H9 (cell line): ENCODE measurements around the gene MAP3K5. TPM values are rescaled to one million over a fixed set of nuclear protein-coding genes. Genes with fewer than 3 reads are reported as not detected.

Source experiments
- DNase-seq: peaks from one replicate; pipeline ENCODE4 v3.0.0-alpha.2; 2017
- H2AFZ ChIP-seq: one replicate; pipeline ENCODE4 v1.6.1; 2013; ENCODE audit warnings: mild to moderate bottlenecking, low read length, control low read depth, moderate library complexity
- H2AK5ac ChIP-seq: 2 replicates; pipeline ENCODE4 v1.6.1; 2013; ENCODE audit warnings: low read length, control low read depth, mixed read lengths; ENCODE audit not compliant: insufficient read length
- H2BK120ac ChIP-seq: one replicate; pipeline ENCODE4 v1.6.1; 2013; ENCODE audit warnings: low read depth, mild to moderate bottlenecking, low read length, control low read depth, inconsistent platforms; ENCODE audit not compliant: poor library complexity, severe bottlenecking
- H2BK12ac ChIP-seq: 2 replicates; pipeline ENCODE4 v1.6.1; 2013; ENCODE audit warnings: low read length, control low read depth, mixed read lengths, low read depth; ENCODE audit not compliant: insufficient read length
- H2BK15ac ChIP-seq: 2 replicates; pipeline ENCODE4 v1.6.1; 2013; ENCODE audit warnings: low read depth, low read length, control low read depth
- H2BK20ac ChIP-seq: one replicate; pipeline ENCODE4 v1.6.1; 2013; ENCODE audit warnings: low read depth, mild to moderate bottlenecking, low read length, control low read depth, inconsistent platforms; ENCODE audit not compliant: poor library complexity, severe bottlenecking
- H2BK5ac ChIP-seq: 2 replicates; pipeline ENCODE4 v1.6.1; 2013; ENCODE audit warnings: low read length, control low read depth, mixed read lengths; ENCODE audit not compliant: insufficient read length
- H3K14ac ChIP-seq: 2 replicates; pipeline ENCODE4 v1.6.1; 2013; ENCODE audit warnings: low read length, control low read depth; ENCODE audit not compliant: insufficient read depth
- H3K18ac ChIP-seq: 2 replicates; pipeline ENCODE4 v1.6.1; 2013; ENCODE audit warnings: low read depth, mild to moderate bottlenecking, mixed read lengths, low read length, control low read depth; ENCODE audit not compliant: insufficient read length
- H3K23ac ChIP-seq: 2 replicates; pipeline ENCODE4 v1.6.1; 2013; ENCODE audit warnings: low read length, control low read depth, mixed read lengths, low read depth; ENCODE audit not compliant: insufficient read length
- H3K23me2 ChIP-seq: 2 replicates; pipeline ENCODE4 v1.6.1; 2013; ENCODE audit warnings: low read depth, mild to moderate bottlenecking, mixed read lengths, low read length, control low read depth; ENCODE audit not compliant: insufficient read length, poor library complexity, severe bottlenecking
- H3K27ac ChIP-seq: 2 replicates; pipeline ENCODE4 v1.5.1; 2013; ENCODE audit warnings: low read length, control low read depth, mixed read lengths, low read depth; ENCODE audit not compliant: insufficient read length
- H3K27me3 ChIP-seq: 2 replicates; pipeline ENCODE4 v1.6.1; 2013; ENCODE audit warnings: low read length, control low read depth, inconsistent platforms; ENCODE audit not compliant: insufficient read depth
- H3K4ac ChIP-seq: 2 replicates; pipeline ENCODE4 v1.6.1; 2013; ENCODE audit warnings: low read depth, mild to moderate bottlenecking, control low read depth, inconsistent platforms, low read length, moderate library complexity
- H3K4me1 ChIP-seq: 2 replicates; pipeline ENCODE4 v1.6.1; 2013; ENCODE audit warnings: low read length, control low read depth, inconsistent platforms; ENCODE audit not compliant: insufficient read depth
- H3K4me2 ChIP-seq: 2 replicates; pipeline ENCODE4 v1.6.1; 2013; ENCODE audit warnings: low read length, control low read depth, mixed read lengths; ENCODE audit not compliant: insufficient read length, insufficient read depth
- H3K56ac ChIP-seq: 2 replicates; pipeline ENCODE4 v1.6.1; 2013; ENCODE audit warnings: low read depth, mild to moderate bottlenecking, mixed read lengths, low read length, control low read depth; ENCODE audit not compliant: insufficient read length
- H3K79me1 ChIP-seq: 2 replicates; pipeline ENCODE4 v1.6.1; 2013; ENCODE audit warnings: low read depth, mild to moderate bottlenecking, moderate library complexity, low read length, control low read depth, inconsistent platforms; ENCODE audit not compliant: insufficient read depth, poor library complexity, severe bottlenecking
- H3K79me2 ChIP-seq: 2 replicates; pipeline ENCODE4 v1.6.1; 2013; ENCODE audit warnings: low read length, control low read depth, inconsistent platforms; ENCODE audit not compliant: insufficient read depth
- H3K9ac ChIP-seq: 2 replicates; pipeline ENCODE4 v1.6.1; 2013; ENCODE audit warnings: low read length, control low read depth, mixed read lengths; ENCODE audit not compliant: insufficient read length; ENCODE audit errors: extremely low read depth
- H3K9me3 ChIP-seq: one replicate; pipeline ENCODE4 v1.6.1; 2013; ENCODE audit warnings: low read depth, low read length, inconsistent platforms; ENCODE audit not compliant: control insufficient read depth
- H3T11ph ChIP-seq: one replicate; pipeline ENCODE4 v1.6.1; 2013; ENCODE audit warnings: mild to moderate bottlenecking, low read length, control low read depth, inconsistent platforms
- H4K20me1 ChIP-seq: one replicate; pipeline ENCODE4 v1.6.1; 2013; ENCODE audit not compliant: control insufficient read depth, insufficient read length, insufficient read depth
- H4K5ac ChIP-seq: 2 replicates; pipeline ENCODE4 v1.6.1; 2013; ENCODE audit warnings: low read depth, mild to moderate bottlenecking, mixed read lengths, low read length, control low read depth; ENCODE audit not compliant: insufficient read length
- H4K8ac ChIP-seq: replicated peaks from 2 replicates; pipeline ENCODE4 v1.6.1; 2013; ENCODE audit warnings: low read length, control low read depth, mixed read lengths, low read depth; ENCODE audit not compliant: insufficient read length
- H4K91ac ChIP-seq: 2 replicates; pipeline ENCODE4 v1.6.1; 2013; ENCODE audit warnings: low read depth, mild to moderate bottlenecking, moderate library complexity, mixed read lengths, low read length, control low read depth; ENCODE audit not compliant: insufficient read length
- H3K27ac Mint-ChIP-seq, 3 experiments: 2 replicates in 2 of 3; 3 replicates in 1 of 3; pipeline ENCODE4 v1.8.0; 2020 to 2021; ENCODE audit warnings: mixed read lengths in 3 of 3, mild to moderate bottlenecking in 1 of 3, moderate library complexity in 1 of 3
- H3K27me3 Mint-ChIP-seq: 2 replicates; pipeline ENCODE4 v1.8.0; 2021; ENCODE audit warnings: low read depth, mild to moderate bottlenecking, moderate library complexity, mixed read lengths
- H3K36me3 Mint-ChIP-seq, 3 experiments: 2 replicates in 2 of 3; 3 replicates in 1 of 3; pipeline ENCODE4 v1.8.0; 2020 to 2021; ENCODE audit warnings: low read depth in 3 of 3, mixed read lengths in 3 of 3; ENCODE audit not compliant: insufficient read depth in 1 of 3
- H3K4me1 Mint-ChIP-seq, 2 experiments: 2 replicates each; pipeline ENCODE4 v1.8.0; 2020; ENCODE audit warnings: mixed read lengths in 2 of 2
- H3K4me3 Mint-ChIP-seq, 2 experiments: 2 replicates in 1 of 2; 3 replicates in 1 of 2; pipeline ENCODE4 v1.8.0; 2020 to 2021; ENCODE audit warnings: mild to moderate bottlenecking in 2 of 2, mixed read lengths in 2 of 2, moderate library complexity in 1 of 2
- H3K9me3 Mint-ChIP-seq, 2 experiments: 2 replicates in 1 of 2; 3 replicates in 1 of 2; pipeline ENCODE4 v1.8.0; 2020; ENCODE audit warnings: mild to moderate bottlenecking in 2 of 2, mixed read lengths in 2 of 2, moderate library complexity in 1 of 2
- WGBS: extraction: QIAGEN DNeasy Blood & Tissue Kit; methylation state at CpG from one replicate; pipeline ENCODE4 v1.1.7; 2013; ENCODE audit warnings: missing lambda C conversion rate, low lambda C conversion rate, mixed read lengths; ENCODE audit not compliant: insufficient read length; ENCODE audit errors: extremely low coverage; 5-methylcytosine and 5-hydroxymethylcytosine counted together
- total RNA-seq: library from RNA; stranded (reverse); gene quantifications from 2 replicates; pipeline ENCODE4 v1.2.1, GENCODE V29; 2021
- TF ChIP-seq, protein P1 (sequence below): fragments of 200-600 bp; sonication (generic); conservative IDR thresholded peaks from 3 replicates; pipeline ENCODE4 v1.8.0; 2021; ENCODE audit warnings: antibody characterized with exemption, mild to moderate bottlenecking

The MAP3K5 gene
- total RNA-seq, 1 experiment from 2014 or later = 1.6 TPM

DNA sequence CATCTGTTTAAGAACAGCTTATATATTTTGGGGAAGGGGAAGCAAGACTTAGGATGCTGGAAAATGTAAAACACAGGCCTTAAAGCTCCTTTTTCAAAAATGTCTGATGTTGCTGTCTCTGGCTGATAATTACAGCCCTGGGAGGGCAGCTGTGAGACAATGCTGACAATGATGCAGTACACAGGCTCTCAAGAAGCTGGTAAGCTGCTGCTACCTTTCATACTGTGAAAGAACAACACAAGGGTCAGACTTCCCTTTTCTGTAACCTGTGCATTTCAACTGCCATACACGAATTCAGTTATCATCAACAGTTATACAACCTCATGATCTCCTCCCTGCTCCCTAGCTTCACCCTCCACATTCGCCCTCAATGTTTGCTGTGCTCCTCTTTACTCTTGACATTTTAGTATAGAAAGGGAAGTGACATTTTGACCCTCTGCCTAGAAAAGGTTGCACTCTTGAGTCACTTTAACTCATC is 267.3 kb downstream of the MAP3K5 start:
- H3K4ac ChIP-seq = no peak overlapping the region
- DNase-seq = no peak
- H2BK12ac ChIP-seq = no peak overlapping the region
- H3K27me3 ChIP-seq = no peaks in the 10 kb centered on the region
- no peaks in the 10 kb centered on the region for H3K27me3 Mint-ChIP-seq
- no peaks in the 10 kb centered on the region for H3K23me2 ChIP-seq
- H3K18ac ChIP-seq = no peak overlapping the region
- H3K4me2 ChIP-seq = no peak overlapping the region
- peaks cover 0 to 4% (median 2%) of the 10 kb centered on the region in 3 experiments; a peak in 2 of 7 replicates for H3K36me3 Mint-ChIP-seq
- H4K20me1 ChIP-seq = no peaks in the 10 kb centered on the region
- no peak overlapping the region for H2AFZ ChIP-seq
- peaks cover 51 to 60% of the 10 kb centered on the region in 2 experiments for H3K4me1 Mint-ChIP-seq
- H3K56ac ChIP-seq = no peak overlapping the region
- H3K27ac ChIP-seq = no peak overlapping the region
- H2BK5ac ChIP-seq = no peak overlapping the region
- no peak overlapping the region for H2AK5ac ChIP-seq
- H3K4me3 Mint-ChIP-seq = peak overlapping the region in 1 of 2 experiments; percentile 10; a peak in 1 of 5 replicates
- H2BK15ac ChIP-seq = no peak overlapping the region
- no peak overlapping the region for H3T11ph ChIP-seq
- no peaks in the 10 kb centered on the region for H3K9me3 Mint-ChIP-seq
- no peak overlapping the region for H3K9ac ChIP-seq
- no peak overlapping the region for H4K5ac ChIP-seq
- H3K14ac ChIP-seq = no peak overlapping the region
- H2BK20ac ChIP-seq = no peak overlapping the region
- no CpG with 5 or more reads among the region's 2 CpGs for WGBS
- H4K8ac ChIP-seq = no peak overlapping the region
- peaks cover 6% of the 10 kb centered on the region for H3K79me1 ChIP-seq
- peak overlapping the region in 2 of 3 experiments; percentile 5 to 82; a peak in 1 of 7 replicates for H3K27ac Mint-ChIP-seq
- no peak overlapping the region for H4K91ac ChIP-seq
- H3K79me2 ChIP-seq = peaks cover 4% of the 10 kb centered on the region; the same call in 1 of the 2 replicates
- no peak overlapping the region for H2BK120ac ChIP-seq
- TF ChIP-seq, protein P1, sequence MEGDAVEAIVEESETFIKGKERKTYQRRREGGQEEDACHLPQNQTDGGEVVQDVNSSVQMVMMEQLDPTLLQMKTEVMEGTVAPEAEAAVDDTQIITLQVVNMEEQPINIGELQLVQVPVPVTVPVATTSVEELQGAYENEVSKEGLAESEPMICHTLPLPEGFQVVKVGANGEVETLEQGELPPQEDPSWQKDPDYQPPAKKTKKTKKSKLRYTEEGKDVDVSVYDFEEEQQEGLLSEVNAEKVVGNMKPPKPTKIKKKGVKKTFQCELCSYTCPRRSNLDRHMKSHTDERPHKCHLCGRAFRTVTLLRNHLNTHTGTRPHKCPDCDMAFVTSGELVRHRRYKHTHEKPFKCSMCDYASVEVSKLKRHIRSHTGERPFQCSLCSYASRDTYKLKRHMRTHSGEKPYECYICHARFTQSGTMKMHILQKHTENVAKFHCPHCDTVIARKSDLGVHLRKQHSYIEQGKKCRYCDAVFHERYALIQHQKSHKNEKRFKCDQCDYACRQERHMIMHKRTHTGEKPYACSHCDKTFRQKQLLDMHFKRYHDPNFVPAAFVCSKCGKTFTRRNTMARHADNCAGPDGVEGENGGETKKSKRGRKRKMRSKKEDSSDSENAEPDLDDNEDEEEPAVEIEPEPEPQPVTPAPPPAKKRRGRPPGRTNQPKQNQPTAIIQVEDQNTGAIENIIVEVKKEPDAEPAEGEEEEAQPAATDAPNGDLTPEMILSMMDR = no peak
- no peak overlapping the region for H3K23ac ChIP-seq
- H3K9me3 ChIP-seq = no peaks in the 10 kb centered on the region
- peaks cover 23% of the 10 kb centered on the region for H3K4me1 ChIP-seq
